Uterus (tissue), 2 donors: ENCODE results near the gene CYFIP1.

Source experiments
- POLR2A ChIP-seq, 2 donors: fragments of 450-650 bp; IDR thresholded peaks; one replicate each; pipeline ENCODE4 v1.6.1; 2016; ENCODE audit warnings: antibody characterized with exemption in 2 of 2, mild to moderate bottlenecking in 1 of 2, moderate library complexity in 1 of 2
- TF ChIP-seq, protein P1 (sequence below), 4 experiments: fragments of 200-600 bp in 2 of 4; fragments of 450-650 bp in 2 of 4; sonication (generic) in 2 of 4; IDR thresholded peaks; one replicate each; pipeline ENCODE4 v1.5.1; 2016 to 2019; ENCODE audit warnings: antibody characterized with exemption in 4 of 4, mild to moderate bottlenecking in 2 of 4, moderate library complexity in 1 of 4

DNA sequence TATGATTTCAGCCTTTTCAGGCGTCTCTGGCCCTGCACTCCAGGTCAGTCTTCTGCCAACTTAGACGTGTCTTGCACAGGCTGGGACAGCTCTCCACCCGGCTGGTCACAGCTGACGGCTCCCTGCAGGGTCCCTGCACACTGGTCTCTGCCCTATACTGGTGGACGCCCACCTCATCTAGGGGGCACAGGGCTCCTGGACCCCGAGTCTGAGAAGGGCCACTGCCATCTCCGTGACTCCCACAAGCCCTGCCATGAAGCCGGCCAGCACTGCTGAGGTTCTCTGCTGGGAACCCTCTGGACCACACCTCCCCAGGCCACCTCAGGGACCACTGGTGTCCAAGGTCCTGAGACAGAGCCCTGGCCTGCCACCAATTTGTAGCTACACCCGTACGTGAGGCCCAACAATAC, 40.5 kb downstream of the CYFIP1 start:
- TF ChIP-seq, protein P1, sequence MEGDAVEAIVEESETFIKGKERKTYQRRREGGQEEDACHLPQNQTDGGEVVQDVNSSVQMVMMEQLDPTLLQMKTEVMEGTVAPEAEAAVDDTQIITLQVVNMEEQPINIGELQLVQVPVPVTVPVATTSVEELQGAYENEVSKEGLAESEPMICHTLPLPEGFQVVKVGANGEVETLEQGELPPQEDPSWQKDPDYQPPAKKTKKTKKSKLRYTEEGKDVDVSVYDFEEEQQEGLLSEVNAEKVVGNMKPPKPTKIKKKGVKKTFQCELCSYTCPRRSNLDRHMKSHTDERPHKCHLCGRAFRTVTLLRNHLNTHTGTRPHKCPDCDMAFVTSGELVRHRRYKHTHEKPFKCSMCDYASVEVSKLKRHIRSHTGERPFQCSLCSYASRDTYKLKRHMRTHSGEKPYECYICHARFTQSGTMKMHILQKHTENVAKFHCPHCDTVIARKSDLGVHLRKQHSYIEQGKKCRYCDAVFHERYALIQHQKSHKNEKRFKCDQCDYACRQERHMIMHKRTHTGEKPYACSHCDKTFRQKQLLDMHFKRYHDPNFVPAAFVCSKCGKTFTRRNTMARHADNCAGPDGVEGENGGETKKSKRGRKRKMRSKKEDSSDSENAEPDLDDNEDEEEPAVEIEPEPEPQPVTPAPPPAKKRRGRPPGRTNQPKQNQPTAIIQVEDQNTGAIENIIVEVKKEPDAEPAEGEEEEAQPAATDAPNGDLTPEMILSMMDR (IDR thresholded peaks at IDR 0.05) = no peak
- no peak for TF ChIP-seq POLR2A (IDR thresholded peaks at IDR 0.05)
